Measurements from ENCODE around the gene UBTD2. TPM values are rescaled to one million over a fixed set of nuclear protein-coding genes. Genes with fewer than 3 reads are reported as not detected.

The UBTD2 gene, protein sequence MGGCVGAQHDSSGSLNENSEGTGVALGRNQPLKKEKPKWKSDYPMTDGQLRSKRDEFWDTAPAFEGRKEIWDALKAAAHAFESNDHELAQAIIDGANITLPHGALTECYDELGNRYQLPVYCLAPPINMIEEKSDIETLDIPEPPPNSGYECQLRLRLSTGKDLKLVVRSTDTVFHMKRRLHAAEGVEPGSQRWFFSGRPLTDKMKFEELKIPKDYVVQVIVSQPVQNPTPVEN
- total RNA-seq = 24.4 and 28.3 TPM in 2 replicates

DNA sequence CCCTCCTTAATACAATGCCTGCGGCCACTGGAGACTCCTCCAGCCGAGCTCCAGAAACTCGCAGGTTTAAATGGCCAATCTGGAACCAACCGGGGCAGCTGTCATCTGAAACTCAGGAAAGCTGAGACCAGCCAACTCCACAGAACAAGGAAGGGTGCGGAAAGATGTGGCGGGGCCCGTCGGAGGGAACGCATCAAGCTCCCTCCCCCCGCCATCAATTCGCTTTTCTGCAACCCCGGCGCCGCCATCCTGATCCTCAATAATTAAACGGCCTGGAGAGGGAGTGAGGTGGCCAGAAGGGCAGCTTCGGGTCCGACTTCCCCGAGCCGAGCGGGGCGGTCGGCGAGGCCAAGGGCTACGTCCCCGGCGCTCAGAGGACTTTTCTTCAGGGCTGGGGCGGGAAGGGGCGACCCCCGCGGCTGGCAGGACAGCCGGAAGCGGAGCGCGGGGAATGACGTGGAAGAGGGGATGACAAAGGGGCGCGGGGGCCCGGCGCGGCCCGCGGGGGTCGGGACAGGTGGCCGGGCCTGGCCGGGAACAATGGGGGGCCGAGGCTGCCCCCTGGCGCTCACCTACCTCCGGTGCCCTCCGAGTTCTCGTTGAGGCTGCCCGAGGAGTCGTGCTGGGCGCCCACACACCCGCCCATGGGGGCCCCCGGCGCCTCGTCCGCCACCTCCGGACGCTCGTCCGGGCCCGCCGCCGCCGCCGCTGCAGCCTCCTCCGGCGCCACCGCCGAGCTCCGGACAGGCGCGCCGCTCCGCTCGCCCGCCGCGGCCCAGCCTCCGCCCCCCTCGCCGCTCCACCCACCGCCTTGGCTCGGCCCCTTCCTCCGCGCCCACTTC is at the start of gene UBTD2:
Gene UBTD2, minus strand, starts transcription at position 745 of the 842 bp plus-strand sequence. Its CDS starts 99 bp downstream, at position 646.

DNA sequence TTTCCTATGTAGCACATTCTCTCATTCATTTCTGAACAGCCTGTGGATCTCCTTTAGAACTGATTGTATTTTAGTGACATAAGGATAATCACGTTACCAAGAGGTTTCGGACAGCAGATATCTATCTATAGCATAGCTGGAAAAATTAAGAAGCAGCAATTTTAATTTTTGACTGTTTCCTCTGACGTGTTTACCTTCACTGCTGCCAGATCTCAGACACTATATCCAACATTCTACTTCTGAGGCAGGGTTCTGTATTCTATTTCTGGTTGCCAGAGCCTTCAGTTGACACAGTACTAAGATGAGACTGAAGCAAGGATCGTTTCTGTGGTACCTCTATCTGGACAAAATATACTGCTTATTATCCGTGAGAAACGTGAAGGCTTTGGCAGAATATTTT is 89.7 kb downstream of the UBTD2 start, which contains the start of gene EFCAB9:
Gene EFCAB9, plus strand, starts transcription at position 301 of the 400 bp plus-strand sequence. Its CDS starts 1 bp downstream, at position 302.

DNA sequence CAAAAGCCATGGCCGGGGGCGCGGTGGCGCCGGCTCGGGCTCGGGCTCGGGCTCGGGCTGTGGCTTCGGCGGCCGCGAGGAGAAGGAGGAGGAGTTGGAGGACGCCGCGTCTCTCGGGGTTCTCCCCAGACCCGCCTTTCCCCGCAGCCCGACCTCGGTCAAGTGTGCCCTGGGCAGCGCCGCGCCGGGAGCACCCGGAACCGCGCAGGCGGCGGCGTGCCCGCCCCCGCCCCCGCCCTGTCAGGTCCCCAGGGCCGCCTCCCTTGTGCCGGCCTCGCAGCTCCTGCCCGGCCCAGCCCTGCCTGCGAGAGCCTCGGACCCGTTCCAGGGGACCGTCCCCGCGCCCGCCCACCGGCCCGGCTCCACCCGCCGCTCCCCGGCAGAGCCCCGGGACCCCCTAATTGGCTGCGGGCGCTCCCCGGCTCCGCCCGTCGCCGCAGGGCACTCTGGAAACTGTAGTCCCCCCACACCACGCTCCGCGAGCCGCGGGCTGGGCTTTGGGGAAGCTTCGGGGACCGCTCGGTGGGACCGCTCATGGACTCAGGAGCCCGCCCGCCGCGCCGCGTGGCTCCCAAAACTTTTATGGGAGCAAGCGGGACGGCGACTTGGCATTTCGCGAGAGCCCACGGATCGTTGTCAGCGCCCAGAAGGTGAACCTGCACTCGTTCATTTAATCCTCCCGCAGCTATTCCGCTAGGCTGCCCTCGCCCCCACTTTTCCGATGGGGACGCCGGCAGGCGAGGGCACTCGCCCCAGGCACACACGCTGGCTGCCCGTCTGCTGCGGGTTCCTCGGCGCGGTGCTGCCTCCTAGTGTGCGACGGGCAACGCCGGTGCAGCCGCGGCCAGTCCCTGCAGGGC is 95.3 kb downstream of the UBTD2 start, which contains the start of gene STK10:
Gene STK10, minus strand, starts transcription at position 192 of the 860 bp plus-strand sequence. Its CDS starts 182 bp downstream, at position 10.

Other genes with a start within 250 kb of the UBTD2 start
- 10.8 and 18.7 TPM in 2 replicates for gene STK10, start 95.5 kb downstream of the UBTD2 start, total RNA-seq
- not detected in 2 replicates for gene EFCAB9, start 89.6 kb downstream of the UBTD2 start, total RNA-seq
- 30.8 and 33.9 TPM in 2 replicates for gene SH3PXD2B, start 170.8 kb upstream of the UBTD2 start, total RNA-seq

All from epithelial cell of alveolus of lung (primary cell).